ENCODE results near the gene SLC6A5.
"Not testable (repeated sequence)": the region's sequence is repeated elsewhere in the genome, so short reads cannot be mapped to it uniquely, and the experiment has no call there.

DNA sequence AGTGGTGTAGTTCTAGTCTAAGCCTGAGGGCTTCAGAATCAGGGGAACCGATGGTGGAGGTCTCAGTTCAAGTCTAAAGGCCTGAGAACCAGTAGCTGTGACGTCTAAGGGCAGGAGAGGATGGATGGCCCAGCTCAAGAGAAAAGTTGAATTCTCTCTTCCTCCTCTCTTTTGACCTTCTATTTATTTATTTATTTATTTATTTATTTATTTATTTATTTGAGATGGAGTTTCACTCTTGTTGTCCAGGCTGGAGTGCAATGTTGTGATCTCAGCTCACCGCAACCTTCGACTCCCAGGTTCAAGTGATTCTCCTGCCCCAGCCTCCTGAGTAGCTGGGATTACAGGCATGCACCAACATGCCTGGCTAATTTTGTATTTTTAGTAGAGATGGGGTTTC lies 19.7 kb upstream of the SLC6A5 start:
- not testable (repeated sequence) for TF ChIP-seq CTCF (IDR thresholded peaks at IDR 0.05; ENCODE audit: borderline replicate concordance, extremely low read depth, low read length, poor library complexity, severe bottlenecking); EZH2 (IDR thresholded peaks at IDR 0.05; ENCODE audit: borderline replicate concordance, low read depth, low read length, severe bottlenecking)
